Panc1 (cell line): ENCODE measurements around the gene KCNIP4. TPM values are rescaled to one million over a fixed set of nuclear protein-coding genes. Genes with fewer than 3 reads are reported as not detected.

Source experiments
- ATAC-seq: fragments of 200-7000 bp; cut with Tn5 transposase; 2 replicates; pipeline ENCODE4 v1.9.1; 2020; ENCODE audit warnings: mild to moderate bottlenecking, moderate library complexity
- BruUV-seq: library from RNA; stranded (reverse); fragments of 400-500 nt; replicated peaks from 2 replicates; lab custom pipeline; 2021; lab: Mats Ljungman, UMichigan
- CTCF ChIA-PET: fragments of 300-600 bp; sonication (Branson Sonifier 250); formaldehyde crosslinking; loops from one replicate; lab custom pipeline; 2022; ENCODE audit warnings: antibody characterized with exemption; lab: Charles Lee
- POLR2A ChIA-PET: fragments of 300-600 bp; sonication (Branson Sonifier 250); formaldehyde crosslinking; loops from one replicate; lab custom pipeline; 2022; ENCODE audit warnings: antibody characterized with exemption; lab: Charles Lee
- DNase-seq: peaks from one replicate; pipeline ENCODE4 v3.0.0-alpha.2; 2010; ENCODE audit warnings: low read depth, low spot score
- H3K27ac ChIP-seq: 2 replicates; pipeline ENCODE4 v1.5.1; 2011; ENCODE audit warnings: mild to moderate bottlenecking, low read length, inconsistent platforms
- H3K27me3 ChIP-seq: fragments of 200-500 bp; sonication (Bioruptor generic); 2 replicates; pipeline ENCODE4 v1.6.0; 2014; ENCODE audit warnings: low read length, inconsistent platforms; ENCODE audit not compliant: control insufficient read depth, insufficient read depth
- H3K36me3 ChIP-seq: fragments of 200-500 bp; sonication (Bioruptor generic); 2 replicates; pipeline ENCODE4 v1.5.1; 2014; ENCODE audit warnings: inconsistent platforms, mild to moderate bottlenecking, low read length, moderate library complexity; ENCODE audit not compliant: control insufficient read depth, insufficient read depth
- H3K4me1 ChIP-seq: 2 replicates; pipeline ENCODE4 v1.5.1; 2011; ENCODE audit warnings: inconsistent platforms, mild to moderate bottlenecking, low read length, moderate library complexity; ENCODE audit not compliant: control insufficient read depth, insufficient read depth
- H3K4me3 ChIP-seq, 2 experiments: 2 replicates each; pipeline ENCODE4 v1.5.1; 2011 to 2012; ENCODE audit warnings: low read depth in 2 of 2, low read length in 2 of 2, mild to moderate bottlenecking in 2 of 2, inconsistent platforms in 1 of 2, moderate library complexity in 1 of 2
- H3K9me3 ChIP-seq: fragments of 200-500 bp; sonication (Bioruptor generic); 2 replicates; pipeline ENCODE4 v1.5.1; 2014; ENCODE audit warnings: low read depth, mild to moderate bottlenecking, inconsistent platforms, low read length, moderate library complexity; ENCODE audit not compliant: control insufficient read depth, insufficient read depth
- CTCF ChIP-seq: fragments of 450-650 bp; IDR thresholded peaks from 2 replicates; pipeline ENCODE4 v1.5.1; 2017; ENCODE audit warnings: mild to moderate bottlenecking
- POLR2AphosphoS5 ChIP-seq: IDR thresholded peaks from 2 replicates; pipeline ENCODE4 v1.6.1; 2012; ENCODE audit warnings: mild to moderate bottlenecking, low read depth, low read length, moderate library complexity
- REST ChIP-seq, 2 experiments: IDR thresholded peaks; 2 replicates each; pipeline ENCODE4 v1.6.1; 2011 to 2012; ENCODE audit warnings: low read depth in 2 of 2, control low read depth in 1 of 2, low read length in 1 of 2, mild to moderate bottlenecking in 1 of 2, moderate library complexity in 1 of 2; ENCODE audit not compliant: insufficient read depth in 1 of 2
- SIN3A ChIP-seq: IDR thresholded peaks from 2 replicates; pipeline ENCODE4 v1.6.1; 2012; ENCODE audit warnings: low read depth, mild to moderate bottlenecking, low read length, moderate library complexity, borderline replicate concordance; ENCODE audit not compliant: insufficient read depth
- TCF7L2 ChIP-seq: IDR thresholded peaks from 2 replicates; pipeline ENCODE4 v1.6.1; 2011; ENCODE audit warnings: mild to moderate bottlenecking, low read depth, low read length, inconsistent platforms
- in situ Hi-C: cut with HindIII; loops from 2 replicates; pipeline ENCODE4 v1.10.0; 2016; ENCODE audit warnings: low sequenced_read_pairs, low pct_unique_long_range_greater_than_20kb
- intact Hi-C: fragments of 100-400 bp; cut with micrococcal nuclease; formaldehyde crosslinking; loops from one replicate; pipeline ENCODE4 v1.10.0; 2022; ENCODE audit not compliant: unreplicated experiment
- total RNA-seq: library from RNA; stranded (reverse); gene quantifications from one replicate; pipeline ENCODE4 v1.2.1, GENCODE V29; 2021; ENCODE audit not compliant: unreplicated experiment

The KCNIP4 gene
- total RNA-seq, 1 experiment from 2014 or later = not detected

GRCh38 chr4:20895988-20896387 lies 1052.6 kb downstream of the KCNIP4 start:
- DNase-seq = no peak
- no peak for TF ChIP-seq CTCF
- TF ChIP-seq TCF7L2 = no peak
- no peak for TF ChIP-seq REST (IDR thresholded peaks at IDR 0.05; ENCODE audit: insufficient read depth in 1 of 2, low read depth in 2 of 2, low read length in 1 of 2)
- no peak for TF ChIP-seq POLR2AphosphoS5
- no peak for TF ChIP-seq SIN3A
- H3K9me3 ChIP-seq = no peaks in the 10 kb centered on the region
- in situ Hi-C loops = no loop called here
- no peaks in the 10 kb centered on the region for H3K36me3 ChIP-seq
- intact Hi-C loops = no loop called here
- no peaks in the 10 kb centered on the region for H3K4me1 ChIP-seq
- H3K27me3 ChIP-seq = no peaks in the 10 kb centered on the region
- no peak overlapping the region for H3K27ac ChIP-seq
- BruUV-seq = no TSS peak
- H3K4me3 ChIP-seq = no peak overlapping the region
- ATAC-seq = no peak
- ChIA-PET CTCF (interaction anchor here (0.7 kb wide), 1 partner anchor 37 kb away, joined by 3 read pairs; no protein-coding TSS in a partner anchor), POLR2A (no interaction called here)

- H3K4me1 ChIP-seq = no peaks in the 10 kb centered on the region
- CTCF ChIA-PET = no interaction called here
- H3K36me3 ChIP-seq = no peaks in the 10 kb centered on the region
- POLR2A ChIA-PET = no interaction called here
- TF ChIP-seq CTCF (no peak), REST (IDR thresholded peaks at IDR 0.05; ENCODE audit: insufficient read depth in 1 of 2, low read depth in 2 of 2, low read length in 1 of 2) (no peak), TCF7L2 (no peak), SIN3A (no peak), POLR2AphosphoS5 (no peak)
- no peak overlapping the region for H3K4me3 ChIP-seq
- no peaks in the 10 kb centered on the region for H3K27me3 ChIP-seq
- DNase-seq (no peak), ATAC-seq (no peak)
- intact Hi-C loops = no loop called here
- no peaks in the 10 kb centered on the region for H3K9me3 ChIP-seq
- H3K27ac ChIP-seq = no peak overlapping the region
- in situ Hi-C loops = no loop called here
- no TSS peak for BruUV-seq
These were observed 1053.4 kb downstream of the KCNIP4 start for GRCh38 chr4:20895208-20895607.
